Cardiac muscle cell (in vitro differentiated cells and primary cell): ENCODE measurements around the gene SV2C. TPM values are rescaled to one million over a fixed set of nuclear protein-coding genes. Genes with fewer than 3 reads are reported as not detected.

ENCODE experiments used
- DNase-seq, 2 donors: peaks; one replicate each; pipeline versions ENCODE4 v3.0.0 to v3.0.0-alpha.2; 2010 to 2017; ENCODE audit warnings: low read depth in 1 of 2, low spot score in 1 of 2
- H3K27ac ChIP-seq: fragments of 200-600 bp; sonication (generic); 2 replicates; pipeline ENCODE4 v1.5.1; 2016
- H3K27me3 ChIP-seq: fragments of 200-600 bp; sonication (generic); 2 replicates; pipeline ENCODE4 v1.6.0; 2016; ENCODE audit warnings: control low read depth
- H3K36me3 ChIP-seq: fragments of 200-600 bp; sonication (generic); 2 replicates; pipeline ENCODE4 v1.5.1; 2016; ENCODE audit warnings: control low read depth
- H3K4me1 ChIP-seq: fragments of 200-600 bp; sonication (generic); 2 replicates; pipeline ENCODE4 v1.8.1; 2017; ENCODE audit warnings: low read depth, mild to moderate bottlenecking, mixed run types
- H3K4me3 ChIP-seq: fragments of 200-600 bp; sonication (generic); 2 replicates; pipeline ENCODE4 v1.5.1; 2016; ENCODE audit warnings: mild to moderate bottlenecking
- H3K9me3 ChIP-seq: fragments of 200-600 bp; sonication (generic); 2 replicates; pipeline ENCODE4 v1.5.1; 2017; ENCODE audit warnings: low read depth, mild to moderate bottlenecking, control low read depth
- polyA plus RNA-seq: library from polyadenylated mRNA; unstranded; fragments of >200 nt; fragmentation: Nextera tagmentation; extraction: Ambion mirVana; gene quantifications from 2 replicates; pipeline ENCODE4 v1.2.1, GENCODE V29; 2016
- total RNA-seq: library from RNA; depleted of rRNA; stranded (reverse); fragments of >200 nt; gene quantifications from 2 replicates; pipeline ENCODE4 v1.2.3, GENCODE V29; 2016
- TF ChIP-seq, protein P1 (sequence below): IDR thresholded peaks from 2 replicates; pipeline ENCODE4 v1.5.1; 2012; ENCODE audit warnings: low read depth, mild to moderate bottlenecking, low read length

The SV2C gene
- total and polyA plus RNA-seq, 2 experiments from 2014 or later = 0.13 to 0.24 TPM

DNA sequence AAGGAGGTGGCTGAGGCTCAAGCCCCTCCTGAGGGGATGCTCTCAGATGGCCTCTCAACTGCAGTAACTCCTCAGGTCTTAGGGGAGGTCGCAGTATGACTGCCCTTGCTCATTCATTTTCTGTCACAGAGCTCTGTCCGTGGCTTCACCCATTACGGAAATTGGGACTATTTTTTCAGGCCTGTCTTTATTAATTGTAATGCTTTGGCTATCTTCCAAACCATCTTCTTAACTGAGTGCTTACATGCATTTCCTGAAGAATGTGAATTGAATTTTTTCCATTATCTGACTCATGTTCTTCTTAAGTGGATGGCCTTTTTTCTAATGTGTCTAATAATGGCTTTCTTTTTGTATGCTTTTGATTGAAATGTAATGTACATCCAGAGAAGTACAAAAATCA lies 36.4 kb upstream of the SV2C start:
- no peak overlapping the region for H3K4me3 ChIP-seq
- no peak for DNase-seq
- H3K27ac ChIP-seq = no peak overlapping the region
- no peaks in the 10 kb centered on the region for H3K36me3 ChIP-seq
- no peaks in the 10 kb centered on the region for H3K4me1 ChIP-seq
- no peaks in the 10 kb centered on the region for H3K9me3 ChIP-seq
- TF ChIP-seq, protein P1, sequence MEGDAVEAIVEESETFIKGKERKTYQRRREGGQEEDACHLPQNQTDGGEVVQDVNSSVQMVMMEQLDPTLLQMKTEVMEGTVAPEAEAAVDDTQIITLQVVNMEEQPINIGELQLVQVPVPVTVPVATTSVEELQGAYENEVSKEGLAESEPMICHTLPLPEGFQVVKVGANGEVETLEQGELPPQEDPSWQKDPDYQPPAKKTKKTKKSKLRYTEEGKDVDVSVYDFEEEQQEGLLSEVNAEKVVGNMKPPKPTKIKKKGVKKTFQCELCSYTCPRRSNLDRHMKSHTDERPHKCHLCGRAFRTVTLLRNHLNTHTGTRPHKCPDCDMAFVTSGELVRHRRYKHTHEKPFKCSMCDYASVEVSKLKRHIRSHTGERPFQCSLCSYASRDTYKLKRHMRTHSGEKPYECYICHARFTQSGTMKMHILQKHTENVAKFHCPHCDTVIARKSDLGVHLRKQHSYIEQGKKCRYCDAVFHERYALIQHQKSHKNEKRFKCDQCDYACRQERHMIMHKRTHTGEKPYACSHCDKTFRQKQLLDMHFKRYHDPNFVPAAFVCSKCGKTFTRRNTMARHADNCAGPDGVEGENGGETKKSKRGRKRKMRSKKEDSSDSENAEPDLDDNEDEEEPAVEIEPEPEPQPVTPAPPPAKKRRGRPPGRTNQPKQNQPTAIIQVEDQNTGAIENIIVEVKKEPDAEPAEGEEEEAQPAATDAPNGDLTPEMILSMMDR = no peak
- no peaks in the 10 kb centered on the region for H3K27me3 ChIP-seq

DNA sequence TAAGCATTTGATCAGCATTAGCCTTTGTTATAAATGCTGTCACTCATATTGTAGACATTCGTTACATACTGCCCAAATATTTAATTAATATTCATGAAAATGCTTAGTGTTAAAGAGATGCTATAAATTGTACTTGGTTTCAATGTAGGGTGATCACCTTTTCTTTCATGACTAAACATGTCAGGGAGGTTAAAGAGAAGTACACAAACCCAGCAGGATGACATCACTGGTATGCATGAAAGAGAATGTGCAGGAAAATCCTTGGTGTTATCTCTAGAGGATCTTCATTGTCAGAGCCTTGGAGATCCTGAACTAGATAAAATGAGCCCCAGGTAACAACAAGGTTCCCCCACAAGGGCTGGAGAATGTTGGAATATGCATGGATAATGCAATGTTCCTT lies 33.0 kb upstream of the SV2C start:
- H3K27me3 ChIP-seq = no peaks in the 10 kb centered on the region
- TF ChIP-seq, protein P1 = no peak
- H3K27ac ChIP-seq = no peak overlapping the region
- no peaks in the 10 kb centered on the region for H3K36me3 ChIP-seq
- DNase-seq = no peak
- no peaks in the 10 kb centered on the region for H3K9me3 ChIP-seq
- H3K4me3 ChIP-seq = no peak overlapping the region
- H3K4me1 ChIP-seq = no peaks in the 10 kb centered on the region

DNA sequence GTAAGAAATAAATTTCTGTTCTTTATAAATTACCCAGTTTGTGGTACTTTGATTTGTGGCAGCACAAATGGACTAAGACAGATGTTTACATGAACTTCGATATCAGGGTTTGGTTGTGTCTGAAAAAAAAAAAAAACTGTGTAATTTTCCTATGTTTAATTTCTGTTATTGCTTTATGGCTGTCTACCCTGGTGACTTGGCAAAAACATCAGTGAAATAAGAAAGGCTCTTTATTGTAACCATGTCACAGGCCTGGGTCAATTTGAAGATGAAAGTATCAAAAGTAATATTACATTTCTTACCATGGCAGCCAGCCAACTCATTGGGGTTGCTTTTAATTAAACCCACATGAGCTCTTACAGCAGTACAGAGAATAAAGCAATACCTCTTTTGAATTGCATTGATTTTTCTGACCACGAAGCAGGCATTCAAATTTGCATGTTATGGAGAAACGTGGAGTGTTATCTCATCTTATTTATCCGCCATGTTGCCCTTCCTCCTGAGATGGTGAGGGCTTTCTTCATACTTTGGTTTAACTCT lies 20.6 kb upstream of the SV2C start:
- H3K4me3 ChIP-seq = no peak overlapping the region
- no peaks in the 10 kb centered on the region for H3K27me3 ChIP-seq
- H3K36me3 ChIP-seq = no peaks in the 10 kb centered on the region
- TF ChIP-seq, protein P1 = no peak
- no peak for DNase-seq
- H3K27ac ChIP-seq = no peak overlapping the region
- H3K9me3 ChIP-seq = no peaks in the 10 kb centered on the region
- no peaks in the 10 kb centered on the region for H3K4me1 ChIP-seq

DNA sequence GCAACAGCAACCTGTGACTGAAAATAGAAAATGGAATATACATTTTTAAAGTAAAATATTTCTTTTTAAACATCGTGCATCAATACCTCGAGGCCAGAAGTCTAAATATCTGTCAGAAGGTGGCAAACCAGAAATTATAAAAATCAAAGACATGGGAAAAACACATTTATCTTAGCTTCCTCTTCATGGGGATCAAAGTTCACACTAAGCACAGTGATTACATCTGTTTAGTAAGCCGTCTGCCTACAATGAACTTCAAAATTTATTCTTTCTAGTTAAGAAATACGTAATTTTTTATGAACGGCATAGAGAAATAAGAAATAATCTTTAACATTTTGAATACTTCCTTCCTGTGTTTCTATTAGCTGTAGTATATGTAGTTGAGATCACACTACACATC lies 17.9 kb upstream of the SV2C start:
- no peak overlapping the region for H3K4me3 ChIP-seq
- H3K4me1 ChIP-seq = no peaks in the 10 kb centered on the region
- H3K27ac ChIP-seq = no peak overlapping the region
- DNase-seq = no peak
- H3K27me3 ChIP-seq = no peaks in the 10 kb centered on the region
- H3K9me3 ChIP-seq = no peaks in the 10 kb centered on the region
- H3K36me3 ChIP-seq = no peaks in the 10 kb centered on the region
- TF ChIP-seq, protein P1 = no peak

DNA sequence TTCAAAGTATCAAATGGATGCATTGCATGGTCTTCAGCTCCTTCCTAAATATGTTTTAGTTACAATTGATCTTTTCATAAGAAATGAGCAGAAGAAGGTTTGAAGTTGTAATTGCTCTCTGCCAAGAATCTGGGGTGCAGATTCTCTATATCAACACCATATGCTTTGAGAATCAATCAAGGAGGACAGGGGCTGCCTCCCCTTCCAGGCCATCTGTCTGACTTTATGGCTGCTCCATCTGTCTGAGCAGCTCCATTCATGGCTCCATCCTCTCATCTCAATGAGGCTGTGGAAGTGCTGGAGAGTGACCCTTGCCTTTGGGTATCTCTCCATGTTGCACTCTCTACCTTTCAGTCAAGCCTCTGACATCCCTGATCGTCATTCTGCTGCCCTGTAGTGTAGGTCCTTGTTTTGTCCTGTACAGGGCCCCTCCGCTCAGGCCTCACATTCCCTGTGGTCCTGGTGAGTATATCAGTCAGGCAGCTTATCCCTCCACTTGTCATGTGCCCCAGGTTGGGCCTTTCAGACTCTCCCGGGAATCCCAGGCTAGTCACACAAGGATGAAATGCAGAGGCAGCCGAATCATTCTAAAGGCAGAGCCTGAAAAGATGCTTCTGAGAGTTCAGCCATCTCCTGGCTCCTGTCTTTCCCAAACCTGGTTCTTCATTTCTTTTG lies 14.0 kb upstream of the SV2C start:
- Histone ChIP-seq H3K27me3 (peaks cover 21% of the 10 kb centered on the region), H3K27ac (no peak overlapping the region), H3K36me3 (no peaks in the 10 kb centered on the region), H3K4me1 (no peaks in the 10 kb centered on the region), H3K4me3 (no peak overlapping the region), H3K9me3 (no peaks in the 10 kb centered on the region)
- TF ChIP-seq, protein P1 = no peak
- DNase-seq = no peak
